Body of pancreas (tissue), 4 donors: ENCODE results near the gene CHFR. TPM values are rescaled to one million over a fixed set of nuclear protein-coding genes. Genes with fewer than 3 reads are reported as not detected.

Experiments
- ATAC-seq: fragments of 150-250 bp; one replicate; pipeline ENCODE4 v1.9.1; 2016
- DNase-seq, 4 donors: peaks; one replicate each; pipeline ENCODE4 v3.0.0-alpha.2; 2019
- H3K27ac ChIP-seq, 4 donors: fragments of 200-600 bp; sonication (generic); 1 replicate in 3 of 4; 2 replicates in 1 of 4; pipeline versions ENCODE4 v1.5.1 to v1.6.1; 2016 to 2019; ENCODE audit warnings: mild to moderate bottlenecking in 1 of 4, mixed read lengths in 1 of 4, moderate library complexity in 1 of 4
- H3K27me3 ChIP-seq, 2 donors: fragments of 200-600 bp; sonication (generic); one replicate each; pipeline ENCODE4 v1.6.0; 2016; ENCODE audit warnings: mild to moderate bottlenecking in 1 of 2
- H3K36me3 ChIP-seq, 2 donors: fragments of 200-600 bp; sonication (generic); replicated peaks in 1 of 2; 2 replicates each; pipeline ENCODE4 v1.5.1; 2016; ENCODE audit warnings: low read depth in 2 of 2; ENCODE audit not compliant: insufficient read depth in 1 of 2
- H3K4me1 ChIP-seq: fragments of 200-600 bp; sonication (generic); one replicate; pipeline ENCODE4 v1.6.0; 2016
- H3K4me3 ChIP-seq, 2 donors: fragments of 200-600 bp; sonication (generic); 1 replicate in 1 of 2; 2 replicates in 1 of 2; pipeline ENCODE4 v1.5.1; 2016 to 2019
- H3K9me3 ChIP-seq, 3 donors: fragments of 200-600 bp; sonication (generic); 1 replicate in 2 of 3; 2 replicates in 1 of 3; pipeline ENCODE4 v1.5.1; 2016
- POLR2A ChIP-seq, 3 donors: fragments of 450-650 bp; IDR thresholded peaks; one replicate each; pipeline ENCODE4 v1.6.1; 2016; ENCODE audit warnings: antibody characterized with exemption in 3 of 3, mild to moderate bottlenecking in 2 of 3
- WGBS, 2 donors: methylation state at CpG; one replicate each; pipeline ENCODE4 v1.1.5; 2017; 5-methylcytosine and 5-hydroxymethylcytosine counted together
- intact Hi-C: fragments of 100-400 bp; cut with DNase I; formaldehyde crosslinking; loops from one replicate; pipeline ENCODE4 v1.15.1; 2023
- total RNA-seq, 2 donors: library from RNA; depleted of rRNA; stranded (reverse); fragments of >200 nt; gene quantifications; one replicate each; pipeline ENCODE4 v1.1.0, GENCODE V29; 2016
- TF ChIP-seq, protein P1 (sequence below), 7 experiments: fragments of 450-650 bp in 4 of 7; fragments of 200-600 bp in 3 of 7; sonication (generic) in 3 of 7; IDR thresholded peaks; one replicate each; pipeline ENCODE4 v1.5.1; 2016 to 2019; ENCODE audit warnings: antibody characterized with exemption in 7 of 7

Gene CHFR
- total RNA-seq, 2 donors from 2014 or later = 31.4 to 45.2 TPM

DNA sequence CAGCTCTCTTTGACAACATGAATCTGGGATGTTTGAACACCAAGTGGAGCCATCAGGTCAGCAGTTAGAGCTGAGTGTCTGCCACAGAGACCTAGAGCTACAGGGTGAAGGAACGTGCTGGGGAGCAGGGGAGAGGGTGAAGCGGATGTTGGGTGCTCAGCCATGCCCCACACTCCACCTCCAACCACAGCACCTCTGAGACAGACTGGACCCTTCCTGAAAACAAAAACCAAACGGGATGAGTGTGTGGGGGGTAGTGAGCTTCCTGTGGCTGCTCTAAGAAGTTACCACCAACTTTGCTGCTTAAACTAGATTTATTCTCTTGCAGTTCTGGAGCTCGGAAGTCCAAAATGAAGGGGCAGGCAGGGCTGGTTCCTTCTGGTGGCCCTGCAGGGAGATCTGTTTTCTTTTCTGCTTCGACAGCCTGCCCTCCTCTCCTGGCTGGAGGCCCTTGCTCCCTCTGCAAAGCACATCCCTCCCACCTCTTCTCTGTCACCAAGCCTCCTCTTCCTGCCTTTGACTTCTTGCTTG is 53.2 kb downstream of the CHFR start:
- 80 to 92% methylated on average over 4 to 5 of the region's 5 CpGs for WGBS, 2 donors
- ATAC-seq = no peak

DNA sequence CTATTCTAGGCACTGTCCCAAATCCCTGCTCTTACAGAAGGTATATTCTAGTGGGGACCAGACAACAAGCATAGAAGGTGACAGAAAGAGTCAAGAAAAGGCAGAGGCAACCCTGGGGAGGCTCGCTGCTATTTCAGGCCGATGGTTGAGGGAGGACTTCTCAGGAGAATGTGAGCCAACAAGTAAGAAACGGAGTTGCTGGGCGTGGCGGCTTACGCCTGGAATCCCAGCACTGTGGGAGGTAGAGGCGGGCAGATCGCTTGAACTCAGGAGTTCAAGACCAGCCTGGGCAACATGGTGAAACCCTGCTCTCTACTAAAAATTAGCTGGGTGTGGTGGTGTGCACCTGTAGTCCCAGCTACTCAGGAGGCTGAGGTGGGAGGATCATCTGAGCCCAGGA is 54.1 kb downstream of the CHFR start:
- Histone ChIP-seq H3K4me1 (peaks cover 4% of the 10 kb centered on the region), H3K27ac (no peak overlapping the region), H3K27me3 (no peaks in the 10 kb centered on the region), H3K9me3 (no peaks in the 10 kb centered on the region), H3K4me3 (no peak overlapping the region), H3K36me3 (no peaks in the 10 kb centered on the region)
- DNase-seq (no peak), ATAC-seq (no peak)
- TF ChIP-seq POLR2A (IDR thresholded peaks at IDR 0.05) = no peak
- TF ChIP-seq, protein P1, sequence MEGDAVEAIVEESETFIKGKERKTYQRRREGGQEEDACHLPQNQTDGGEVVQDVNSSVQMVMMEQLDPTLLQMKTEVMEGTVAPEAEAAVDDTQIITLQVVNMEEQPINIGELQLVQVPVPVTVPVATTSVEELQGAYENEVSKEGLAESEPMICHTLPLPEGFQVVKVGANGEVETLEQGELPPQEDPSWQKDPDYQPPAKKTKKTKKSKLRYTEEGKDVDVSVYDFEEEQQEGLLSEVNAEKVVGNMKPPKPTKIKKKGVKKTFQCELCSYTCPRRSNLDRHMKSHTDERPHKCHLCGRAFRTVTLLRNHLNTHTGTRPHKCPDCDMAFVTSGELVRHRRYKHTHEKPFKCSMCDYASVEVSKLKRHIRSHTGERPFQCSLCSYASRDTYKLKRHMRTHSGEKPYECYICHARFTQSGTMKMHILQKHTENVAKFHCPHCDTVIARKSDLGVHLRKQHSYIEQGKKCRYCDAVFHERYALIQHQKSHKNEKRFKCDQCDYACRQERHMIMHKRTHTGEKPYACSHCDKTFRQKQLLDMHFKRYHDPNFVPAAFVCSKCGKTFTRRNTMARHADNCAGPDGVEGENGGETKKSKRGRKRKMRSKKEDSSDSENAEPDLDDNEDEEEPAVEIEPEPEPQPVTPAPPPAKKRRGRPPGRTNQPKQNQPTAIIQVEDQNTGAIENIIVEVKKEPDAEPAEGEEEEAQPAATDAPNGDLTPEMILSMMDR (IDR thresholded peaks at IDR 0.05) = no peak
- intact Hi-C loops = no loop called here
- WGBS, 2 donors = 93 to 94% methylated on average over 8 of the region's 8 CpGs

More for the DNA sequence above, 53.2 kb downstream of the CHFR start:
- Histone ChIP-seq H3K27me3 (no peaks in the 10 kb centered on the region), H3K4me3 (no peak overlapping the region), H3K27ac (no peak overlapping the region), H3K4me1 (peaks cover 2% of the 10 kb centered on the region), H3K9me3 (no peaks in the 10 kb centered on the region), H3K36me3 (no peaks in the 10 kb centered on the region)
- no peak for TF ChIP-seq POLR2A (IDR thresholded peaks at IDR 0.05)
- intact Hi-C loops = no loop called here
- no peak for DNase-seq

GRCh38 chr12:132831771-132832170 is 55.6 kb downstream of the CHFR start:
- Histone ChIP-seq H3K27me3 (no peaks in the 10 kb centered on the region), H3K4me3 (no peak overlapping the region), H3K36me3 (no peaks in the 10 kb centered on the region), H3K27ac (no peak overlapping the region), H3K4me1 (peaks cover 15% of the 10 kb centered on the region), H3K9me3 (no peaks in the 10 kb centered on the region)
- no peak for TF ChIP-seq POLR2A (IDR thresholded peaks at IDR 0.05)
- TF ChIP-seq, protein P1 (IDR thresholded peaks at IDR 0.05) = no peak
- ATAC-seq (no peak), DNase-seq (no peak)
- intact Hi-C loops = no loop called here
- 85 to 87% methylated on average over 11 of the region's 11 CpGs for WGBS, 2 donors

DNA sequence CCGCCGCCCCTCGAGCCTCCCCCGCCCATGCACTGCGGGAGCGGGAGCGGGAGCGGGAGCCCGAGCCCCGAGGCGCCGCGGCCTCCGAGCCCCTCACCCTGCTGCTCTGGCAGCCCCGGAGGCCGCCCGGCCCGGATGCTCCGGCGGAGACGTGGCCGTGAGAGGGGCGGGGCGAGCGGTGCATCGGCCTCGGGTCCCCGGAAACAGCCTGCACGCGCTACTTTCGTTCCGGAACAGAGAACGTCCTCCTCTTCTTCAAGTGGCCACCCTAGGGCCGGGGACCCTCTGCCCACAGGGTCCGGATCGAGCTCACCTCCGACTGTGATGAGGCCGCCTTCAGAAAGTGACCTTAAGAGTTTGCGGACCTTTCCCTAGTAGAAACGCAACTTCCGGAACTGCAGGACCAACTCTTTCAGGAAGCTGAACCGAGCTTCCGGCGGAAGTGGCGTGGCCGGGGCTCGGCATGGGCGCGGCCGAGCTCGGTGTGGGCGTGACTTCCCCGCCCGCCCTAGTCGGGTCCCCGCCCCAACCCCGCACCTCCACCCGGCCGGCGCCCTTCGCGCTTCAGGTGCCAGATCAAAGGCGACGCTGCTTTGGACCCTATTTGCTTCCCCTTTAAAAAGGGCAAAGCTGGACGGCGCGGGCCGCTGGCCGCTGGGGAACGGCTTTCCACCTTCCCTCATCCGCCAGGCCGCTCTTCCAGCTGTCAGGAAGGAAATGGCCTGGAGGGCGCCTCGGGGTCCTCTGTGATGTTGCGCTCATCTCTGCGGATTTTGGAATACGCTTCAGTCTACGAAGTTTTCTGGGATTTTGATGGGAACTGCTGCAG is 58.5 kb downstream of the CHFR start, which contains the start of gene GOLGA3:
Gene GOLGA3 (minus strand): TSS at position 164 of the 829 bp plus-strand sequence. CDS start 6,741 bp downstream, outside the sequence.
- TF ChIP-seq POLR2A (IDR thresholded peaks at IDR 0.05) = peak; percentile 35 to 66 (median 59)
- TF ChIP-seq, protein P1 (IDR thresholded peaks at IDR 0.05) = peak in 1 of 7 experiments; percentile 12
- H3K27ac ChIP-seq = peak within 1 kb of the TSS; percentile 85 to 97 (median 97)
- peak; percentile 97 for ATAC-seq
- H3K9me3 ChIP-seq = no peaks in the 10 kb centered on the region
- H3K36me3 ChIP-seq = peaks cover 0 to 3% of the 10 kb centered on the region in 2 donors
- WGBS, 2 donors = 3 to 13% methylated on average over 14 to 77 of the region's 78 CpGs
- H3K27me3 ChIP-seq = no peaks in the 10 kb centered on the region
- H3K4me1 ChIP-seq = peaks cover 22% of the 10 kb centered on the region
- H3K4me3 ChIP-seq = peak within 1 kb of the TSS; percentile 83 to 99
- intact Hi-C loops = no loop called here
- peak; percentile 93 to 96 (median 94) for DNase-seq
